GM03348 (cell line): ENCODE results near the gene EFNA1.
A peak's percentile ranks its signal among the peaks of the same experiment; 100 is the strongest.

Experiments used
- DNase-seq: peaks from one replicate; pipeline ENCODE4 v3.0.0; 2012; ENCODE audit warnings: low spot score

The EFNA1 gene

GRCh38 chr1:155175281-155175926 is 47.7 kb downstream of the EFNA1 start:
- no peak for DNase-seq

GRCh38 chr1:155175927-155176371 is 48.3 kb downstream of the EFNA1 start:
- no peak for DNase-seq

- DNase-seq = peak; percentile 94
Measured at GRCh38 chr1:155176544-155177071, 48.9 kb downstream of the EFNA1 start.

- DNase-seq = no peak
Measured at GRCh38 chr1:155177192-155177917, 49.7 kb downstream of the EFNA1 start.

- DNase-seq = no peak
Measured at GRCh38 chr1:155177918-155178281, 50.2 kb downstream of the EFNA1 start.

GRCh38 chr1:155178441-155179111 is 50.9 kb downstream of the EFNA1 start:
- DNase-seq = no peak

GRCh38 chr1:155179112-155180031 is 51.7 kb downstream of the EFNA1 start:
- no peak for DNase-seq

GRCh38 chr1:155181371-155182051 is 53.8 kb downstream of the EFNA1 start:
- DNase-seq = no peak

- no peak for DNase-seq
Measured at GRCh38 chr1:155182052-155182550, 54.4 kb downstream of the EFNA1 start.

- DNase-seq = no peak
Measured at GRCh38 chr1:155183775-155184221, 56.1 kb downstream of the EFNA1 start.

GRCh38 chr1:155184351-155184811 is 56.7 kb downstream of the EFNA1 start:
- DNase-seq = no peak
